Measurements from ENCODE around the gene ZNF682.
"Not testable (repeated sequence)": the region's sequence is repeated elsewhere in the genome, so short reads cannot be mapped to it uniquely, and the experiment has no call there.

The ZNF682 gene

GRCh38 chr19:19966862-19967261 lies 72.4 kb downstream of the ZNF682 start:
- no peak for DNase-seq

GRCh38 chr19:19966126-19966525 lies 73.2 kb downstream of the ZNF682 start:
- not testable (repeated sequence) for DNase-seq

GRCh38 chr19:19964416-19964815 lies 74.9 kb downstream of the ZNF682 start:
- DNase-seq, result no peak

GRCh38 chr19:19959151-19959799 lies 80.0 kb downstream of the ZNF682 start:
- peak; percentile 58 for DNase-seq

DNA sequence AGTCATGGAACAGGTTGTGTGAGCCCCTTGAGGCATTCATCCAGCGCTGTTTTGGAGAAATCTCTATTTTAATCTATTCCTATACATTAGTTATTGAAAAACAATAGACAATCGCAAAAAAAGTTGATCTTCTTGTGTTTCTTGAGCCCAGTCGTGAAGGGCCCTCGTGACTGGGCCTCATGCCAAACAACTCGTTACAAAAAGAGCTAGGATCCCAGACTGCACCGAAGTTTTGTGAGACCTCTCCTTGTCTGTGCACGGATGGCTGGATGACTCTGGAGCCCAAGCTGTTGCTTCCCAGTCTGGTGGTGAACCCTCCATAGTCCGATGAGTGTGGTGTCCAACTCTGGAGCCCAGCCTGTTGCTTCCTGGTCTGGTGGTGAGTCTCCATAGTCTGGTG lies 81.5 kb downstream of the ZNF682 start:
- DNase-seq, result not testable (repeated sequence)

DNA sequence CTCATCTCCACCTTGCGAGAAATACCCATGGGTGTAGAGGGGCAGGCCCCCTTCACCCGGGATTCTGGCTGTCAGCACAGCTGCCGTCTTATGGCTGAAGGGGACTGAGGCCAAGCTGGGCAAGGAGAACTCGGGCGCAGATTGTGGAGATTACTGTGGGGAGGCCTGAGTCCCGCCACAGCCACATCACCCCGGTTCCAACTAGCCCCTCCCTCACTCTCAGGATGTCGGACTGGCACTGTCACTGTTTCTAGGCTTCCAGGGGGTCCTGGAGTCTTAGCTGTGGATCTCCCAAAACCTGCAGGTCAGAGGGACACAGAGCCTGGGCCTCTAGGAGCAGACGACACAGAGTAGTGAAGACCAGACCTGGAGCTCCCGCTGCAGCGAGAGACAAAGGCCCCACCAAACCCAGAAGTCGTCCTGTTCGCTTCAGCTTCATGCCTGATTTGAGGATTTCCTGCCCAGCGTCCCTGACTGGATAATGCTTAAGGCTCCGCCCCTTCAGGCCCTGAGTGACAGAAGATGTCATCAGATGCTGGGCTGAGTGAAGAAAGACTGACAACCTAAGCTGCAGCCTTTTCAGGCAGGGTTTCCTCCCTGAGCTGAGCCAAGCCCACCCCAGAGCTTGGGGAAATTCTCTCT lies 82.8 kb downstream of the ZNF682 start:
- DNase-seq, result no peak

- no peak for DNase-seq
These were observed 84.1 kb downstream of the ZNF682 start for GRCh38 chr19:19955208-19955607.
